GM12878 (cell line): ENCODE data around the gene TOX4. TPM values are rescaled to one million over a fixed set of nuclear protein-coding genes. Genes with fewer than 3 reads are reported as not detected.

Experiments used
- BCL3 ChIP-seq: IDR thresholded peaks from 2 replicates; pipeline ENCODE4 v1.6.1; 2011; ENCODE audit warnings: borderline replicate concordance, low read depth, mild to moderate bottlenecking, moderate library complexity, low read length; ENCODE audit not compliant: insufficient read depth, poor library complexity, severe bottlenecking
- BCLAF1 ChIP-seq: fragments of 450-650 bp; IDR thresholded peaks from 2 replicates; pipeline ENCODE4 v1.6.1; 2017; ENCODE audit warnings: antibody characterized with exemption, mild to moderate bottlenecking, moderate library complexity
- NFYB ChIP-seq: IDR thresholded peaks from 2 replicates; pipeline ENCODE4 v1.6.1; 2011; ENCODE audit warnings: low read depth, mild to moderate bottlenecking, low read length, improper control_type of control experiment, moderate library complexity; ENCODE audit not compliant: insufficient read depth
- PBX3 ChIP-seq: IDR thresholded peaks from 2 replicates; pipeline ENCODE4 v1.6.1; 2011; ENCODE audit warnings: mild to moderate bottlenecking, low read depth, low read length, moderate library complexity; ENCODE audit not compliant: insufficient replicate concordance
- POLR2AphosphoS2 ChIP-seq: IDR thresholded peaks from 2 replicates; pipeline ENCODE4 v1.6.1; 2011; ENCODE audit warnings: low read depth, mild to moderate bottlenecking, low read length, improper control_type of control experiment, moderate library complexity
- SKIL ChIP-seq: fragments of 450-650 bp; IDR thresholded peaks from 2 replicates; pipeline ENCODE4 v1.6.1; 2017; ENCODE audit warnings: mild to moderate bottlenecking, low read depth, inconsistent platforms; ENCODE audit not compliant: poor library complexity, severe bottlenecking
- SPI1 ChIP-seq: IDR thresholded peaks from 2 replicates; pipeline ENCODE4 v1.6.1; 2011; ENCODE audit warnings: low read depth, mild to moderate bottlenecking, low read length, moderate library complexity, borderline replicate concordance; ENCODE audit not compliant: insufficient read depth
- STAT1 ChIP-seq: fragments of 450-650 bp; conservative IDR thresholded peaks from 2 replicates; pipeline ENCODE4 v1.6.1; 2014; ENCODE audit warnings: antibody characterized with exemption, mild to moderate bottlenecking
- TAF1 ChIP-seq: IDR thresholded peaks from 2 replicates; pipeline ENCODE4 v1.6.1; 2011; ENCODE audit warnings: mild to moderate bottlenecking, low read depth, low read length, borderline replicate concordance
- ZBED1 ChIP-seq: IDR thresholded peaks from 2 replicates; pipeline ENCODE4 v1.6.1; 2016; ENCODE audit warnings: borderline replicate concordance
- ZBTB33 ChIP-seq: fragments of 450-650 bp; IDR thresholded peaks from 2 replicates; pipeline ENCODE4 v1.6.1; 2017; ENCODE audit warnings: mild to moderate bottlenecking
- polyA plus RNA-seq, 11 experiments: library from polyadenylated mRNA; depleted of rRNA in 4 of 11; unstranded in 6 of 11; stranded (reverse) in 5 of 11; fragments of >200 nt; fragmentation: Nextera tagmentation in 4 of 11; fragmentation: Illumina TruSeq in 1 of 11; extraction: Ambion mirVana in 4 of 11; extraction: Trizol in 1 of 11; gene quantifications; 1 replicate in 1 of 11; 2 replicates in 10 of 11; pipeline versions ENCODE4 v1.2.1 to v1.2.3, GENCODE V29; 2011 to 2016; ENCODE audit warnings: inconsistent platforms in 2 of 11, missing spikeins in 2 of 11, low read depth in 1 of 11
- total RNA-seq, 4 experiments: library from RNA; depleted of rRNA in 3 of 4; stranded (reverse); fragments of >200 nt in 3 of 4; fragmentation: Illumina TruSeq in 1 of 4; extraction: Trizol in 1 of 4; gene quantifications; 2 replicates each; pipeline versions ENCODE4 v1.2.1 to v1.2.3, GENCODE V29; 2013 to 2021
- TF ChIP-seq, protein P1 (sequence below): IDR thresholded peaks from 2 replicates; pipeline ENCODE4 v1.6.1; 2012; ENCODE audit warnings: low read length, inconsistent platforms

TOX4 gene
- total and polyA plus RNA-seq, 10 of the 15 experiments (the other 5 are each of a cell fraction or from before 2014, with no cell fraction given): 18.4 to 113 (median 55.2) TPM

DNA sequence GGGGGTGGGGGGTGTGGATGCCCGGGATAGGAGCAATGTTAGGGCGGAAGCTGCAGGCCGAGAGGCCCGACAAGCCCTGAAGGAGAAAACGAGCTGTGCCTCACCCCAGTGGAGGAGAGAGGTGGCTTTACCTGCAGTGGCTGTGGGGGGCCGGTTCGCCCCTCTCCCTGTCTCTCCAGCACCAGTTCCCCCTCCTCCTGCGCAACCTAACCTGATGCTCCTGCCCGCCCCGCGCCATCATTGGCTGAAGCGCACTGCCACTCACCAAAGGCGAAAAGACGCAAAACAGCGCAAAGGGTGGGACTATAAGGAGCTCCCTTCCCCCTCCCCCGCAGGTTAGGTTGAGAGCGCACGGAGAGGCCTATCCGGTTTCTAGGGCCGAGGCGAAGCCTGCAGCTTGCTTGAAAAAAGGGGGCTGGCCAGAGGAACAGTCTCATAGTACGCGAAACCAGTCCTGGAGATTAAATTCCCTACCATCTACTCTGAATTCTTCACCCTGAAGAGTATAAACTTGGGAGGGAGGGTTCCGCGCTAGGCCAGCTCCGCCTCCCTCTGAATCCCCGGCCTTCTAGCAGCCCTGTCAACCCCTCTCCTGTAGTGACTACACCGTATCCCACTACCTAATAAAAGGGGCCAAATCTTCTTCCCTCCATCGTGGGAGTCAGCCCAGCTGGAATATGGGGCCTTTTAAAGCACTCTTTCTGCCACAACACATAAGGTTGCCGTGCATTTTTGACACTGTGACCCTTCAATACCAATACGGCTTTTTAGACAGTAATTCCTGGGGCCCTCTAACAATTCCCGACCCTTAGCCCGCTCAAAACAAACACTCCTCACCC, 39.7 kb upstream of the TOX4 start (continued):
- TF ChIP-seq ZBTB33 (no peak), BCL3 (peak; percentile 45), SKIL (peak; percentile 27), POLR2AphosphoS2 (peak; percentile 97), STAT1 (0 out of 2 replicates have a peak, but pooled peaks have one; percentile 31), ZBED1 (0 out of 2 replicates have a peak, but pooled peaks have one; percentile 29), PBX3 (peak; percentile 99), TAF1 (no peak), NFYB (peak; percentile 100), SPI1 (0 out of 2 replicates have a peak, but pooled peaks have one; percentile 47), BCLAF1 (no peak)
- TF ChIP-seq, protein P1, sequence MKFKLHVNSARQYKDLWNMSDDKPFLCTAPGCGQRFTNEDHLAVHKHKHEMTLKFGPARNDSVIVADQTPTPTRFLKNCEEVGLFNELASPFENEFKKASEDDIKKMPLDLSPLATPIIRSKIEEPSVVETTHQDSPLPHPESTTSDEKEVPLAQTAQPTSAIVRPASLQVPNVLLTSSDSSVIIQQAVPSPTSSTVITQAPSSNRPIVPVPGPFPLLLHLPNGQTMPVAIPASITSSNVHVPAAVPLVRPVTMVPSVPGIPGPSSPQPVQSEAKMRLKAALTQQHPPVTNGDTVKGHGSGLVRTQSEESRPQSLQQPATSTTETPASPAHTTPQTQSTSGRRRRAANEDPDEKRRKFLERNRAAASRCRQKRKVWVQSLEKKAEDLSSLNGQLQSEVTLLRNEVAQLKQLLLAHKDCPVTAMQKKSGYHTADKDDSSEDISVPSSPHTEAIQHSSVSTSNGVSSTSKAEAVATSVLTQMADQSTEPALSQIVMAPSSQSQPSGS: no peak
